ENCODE measurements around the gene NMRK1.

The NMRK1 gene

DNA sequence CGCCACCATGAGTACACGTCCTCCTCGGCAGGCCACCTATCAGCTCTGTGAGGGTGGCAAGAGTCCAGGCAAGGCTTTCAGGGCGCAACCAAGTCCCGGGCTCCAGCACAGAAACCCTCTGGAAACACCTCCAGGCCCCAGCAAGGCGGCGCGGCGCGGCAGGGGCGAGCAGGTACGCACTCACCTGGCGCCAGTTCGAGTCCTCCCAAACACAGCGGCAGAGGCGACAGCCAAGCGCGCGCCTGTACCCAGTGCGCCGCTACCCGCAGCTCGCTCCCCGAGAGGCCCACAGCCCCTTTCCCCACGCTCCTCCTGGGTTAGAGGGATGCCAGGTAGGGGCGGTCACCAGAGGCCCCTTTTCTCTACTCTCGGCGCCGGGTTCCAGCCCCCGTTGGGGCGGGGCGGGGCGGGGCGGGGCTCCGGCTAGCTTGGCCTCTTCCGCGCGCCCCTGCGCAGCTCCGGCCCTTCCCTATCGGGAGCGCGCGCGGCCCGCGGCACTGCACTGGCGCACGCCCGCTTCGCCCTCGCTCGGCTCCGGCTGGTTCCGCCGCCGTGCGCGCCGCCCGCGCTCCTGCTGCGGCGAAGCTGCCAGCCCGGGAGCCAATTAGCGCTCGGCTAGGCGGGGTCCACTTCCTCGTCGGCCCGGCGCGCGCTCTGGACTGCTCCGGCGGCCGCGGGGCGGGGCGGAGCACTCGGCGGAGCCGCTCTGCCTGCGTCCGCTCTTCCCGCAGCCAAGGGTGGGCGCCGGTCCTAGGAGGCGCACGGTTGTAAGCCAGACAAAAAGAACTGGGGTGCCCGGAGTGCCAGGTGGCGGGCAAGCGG lies at the start of gene NMRK1, which contains the start of gene OSTF1:
NMRK1 (minus strand) TSS at position 332 of the 822 bp plus-strand sequence. CDS start 5,040 bp downstream, outside the sequence.
OSTF1 (plus strand) TSS at position 691 of the 822 bp plus-strand sequence. CDS start 179 bp downstream, outside the sequence.
- TF ChIP-seq, protein P1, sequence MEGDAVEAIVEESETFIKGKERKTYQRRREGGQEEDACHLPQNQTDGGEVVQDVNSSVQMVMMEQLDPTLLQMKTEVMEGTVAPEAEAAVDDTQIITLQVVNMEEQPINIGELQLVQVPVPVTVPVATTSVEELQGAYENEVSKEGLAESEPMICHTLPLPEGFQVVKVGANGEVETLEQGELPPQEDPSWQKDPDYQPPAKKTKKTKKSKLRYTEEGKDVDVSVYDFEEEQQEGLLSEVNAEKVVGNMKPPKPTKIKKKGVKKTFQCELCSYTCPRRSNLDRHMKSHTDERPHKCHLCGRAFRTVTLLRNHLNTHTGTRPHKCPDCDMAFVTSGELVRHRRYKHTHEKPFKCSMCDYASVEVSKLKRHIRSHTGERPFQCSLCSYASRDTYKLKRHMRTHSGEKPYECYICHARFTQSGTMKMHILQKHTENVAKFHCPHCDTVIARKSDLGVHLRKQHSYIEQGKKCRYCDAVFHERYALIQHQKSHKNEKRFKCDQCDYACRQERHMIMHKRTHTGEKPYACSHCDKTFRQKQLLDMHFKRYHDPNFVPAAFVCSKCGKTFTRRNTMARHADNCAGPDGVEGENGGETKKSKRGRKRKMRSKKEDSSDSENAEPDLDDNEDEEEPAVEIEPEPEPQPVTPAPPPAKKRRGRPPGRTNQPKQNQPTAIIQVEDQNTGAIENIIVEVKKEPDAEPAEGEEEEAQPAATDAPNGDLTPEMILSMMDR (IDR thresholded peaks at IDR 0.05), result no peak
- Histone ChIP-seq H3K4me3 (peak within 1 kb of the TSS; percentile 94), H3K27ac (peak within 1 kb of the TSS; percentile 94 to 98)
- DNase-seq (ENCODE audit: low spot score), result peak; percentile 96

DNA sequence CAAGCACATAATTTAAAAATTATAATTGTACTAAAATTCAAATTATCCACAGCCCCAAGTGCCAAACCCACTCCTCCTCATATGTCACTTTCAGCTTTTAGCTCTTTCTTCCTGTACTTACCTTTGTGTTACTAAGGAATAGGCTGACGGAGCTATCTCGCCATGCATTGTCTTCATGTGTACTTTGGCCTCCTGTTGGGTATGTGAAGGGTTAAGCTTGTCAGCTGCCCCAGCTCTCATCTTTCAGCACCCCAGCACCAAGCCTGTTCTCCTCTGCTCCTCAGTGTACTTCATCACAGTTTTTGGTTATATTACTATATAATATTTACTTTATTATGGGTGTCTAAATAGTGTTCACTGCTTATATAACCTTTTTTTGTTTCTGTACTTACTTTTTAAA lies 46.5 kb upstream of the NMRK1 start:
- TF ChIP-seq, protein P1 (IDR thresholded peaks at IDR 0.05), result no peak
- Histone ChIP-seq H3K27ac (no peak overlapping the region), H3K4me3 (no peak overlapping the region)
- no peak for DNase-seq (ENCODE audit: low spot score)

DNA sequence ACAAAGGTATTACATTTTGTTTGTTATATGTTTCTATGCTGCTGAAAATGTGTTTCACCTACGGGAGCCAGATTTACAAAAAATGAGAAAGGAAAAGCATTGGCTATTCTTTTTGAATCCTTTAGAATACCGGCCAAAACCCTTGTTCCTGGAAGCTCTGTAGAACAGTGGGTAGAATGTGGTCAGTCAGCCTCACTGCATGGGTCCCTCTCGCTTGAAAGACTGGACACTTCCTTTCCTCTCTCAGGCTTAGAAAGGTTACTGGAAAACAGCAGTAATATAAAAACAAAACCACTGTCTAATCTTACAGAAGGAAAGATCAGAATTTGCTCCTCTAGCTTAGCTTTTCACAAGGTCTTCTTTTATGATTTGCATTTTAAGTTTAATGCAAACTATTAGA lies 45.4 kb upstream of the NMRK1 start:
- Histone ChIP-seq H3K4me3 (no peak overlapping the region), H3K27ac (no peak overlapping the region)
- TF ChIP-seq, protein P1 (IDR thresholded peaks at IDR 0.05), result no peak
- no peak for DNase-seq (ENCODE audit: low spot score)

DNA sequence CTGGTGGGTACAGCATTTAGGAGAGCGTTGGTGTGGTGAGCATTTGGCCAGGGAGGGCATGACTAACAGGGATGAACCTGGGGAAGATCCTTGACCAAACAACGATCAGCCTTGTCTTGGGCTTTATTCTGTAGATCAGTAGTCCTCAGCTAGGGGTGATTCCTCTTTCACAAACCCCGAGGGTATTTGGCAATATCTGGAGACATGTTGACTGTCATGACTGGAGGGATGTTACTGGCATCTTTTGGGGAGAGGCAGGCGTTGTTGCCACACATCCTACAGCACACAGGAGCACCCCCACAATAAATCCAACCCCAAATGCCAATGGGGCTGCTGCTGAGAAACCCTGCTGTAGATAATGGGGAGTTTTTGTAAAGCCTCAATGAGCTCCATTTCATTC lies 44.3 kb upstream of the NMRK1 start:
- H3K27ac ChIP-seq, result no peak overlapping the region
- DNase-seq (ENCODE audit: low spot score), result no peak
- TF ChIP-seq, protein P1 (IDR thresholded peaks at IDR 0.05), result no peak
- no peak overlapping the region for H3K4me3 ChIP-seq

- Histone ChIP-seq H3K4me3 (no peak overlapping the region), H3K27ac (no peak overlapping the region)
These were observed 43.7 kb upstream of the NMRK1 start for GRCh38 chr9:75131700-75132099.

GRCh38 chr9:75130621-75131230 lies 42.8 kb upstream of the NMRK1 start:
- Histone ChIP-seq H3K4me3 (no peak overlapping the region), H3K27ac (no peak overlapping the region)
- DNase-seq (ENCODE audit: low spot score), result no peak
- TF ChIP-seq, protein P1 (IDR thresholded peaks at IDR 0.05), result no peak

More at GRCh38 chr9:75131700-75132099, 43.7 kb upstream of the NMRK1 start:
- TF ChIP-seq, protein P1 (IDR thresholded peaks at IDR 0.05), result no peak
- DNase-seq (ENCODE audit: low spot score), result no peak

Measured in coronary artery (tissue), 2 donors.